ENCODE data around the gene PTPN5.

Gene PTPN5

DNA sequence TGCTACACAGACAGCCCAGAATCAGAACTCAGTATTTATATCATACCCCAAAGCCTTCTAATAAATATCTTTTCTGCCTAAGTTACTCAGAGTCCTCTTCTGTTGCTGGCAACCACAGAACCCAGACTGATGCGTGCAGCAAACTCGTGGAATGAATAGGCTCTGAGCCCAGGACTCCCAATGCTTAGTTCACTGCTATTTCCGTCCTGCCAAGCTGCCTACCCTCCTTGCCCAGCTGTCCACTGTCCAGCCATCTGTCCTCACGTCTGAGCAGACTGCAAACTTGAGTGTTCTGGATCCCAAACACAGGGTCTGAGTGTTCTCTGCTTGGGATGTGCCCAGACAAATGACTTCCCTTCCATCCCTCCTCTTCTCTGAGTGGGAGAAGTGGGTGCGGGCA, 19.4 kb downstream of the PTPN5 start:
- peak in 1 of 2 donors; percentile 44 for DNase-seq

- no peak for DNase-seq
These were observed 20.1 kb downstream of the PTPN5 start for GRCh38 chr11:18771266-18772035.

GRCh38 chr11:18770479-18771125, 21.0 kb downstream of the PTPN5 start:
- no peak for DNase-seq

GRCh38 chr11:18769802-18770456, 21.7 kb downstream of the PTPN5 start:
- DNase-seq = no peak

DNA sequence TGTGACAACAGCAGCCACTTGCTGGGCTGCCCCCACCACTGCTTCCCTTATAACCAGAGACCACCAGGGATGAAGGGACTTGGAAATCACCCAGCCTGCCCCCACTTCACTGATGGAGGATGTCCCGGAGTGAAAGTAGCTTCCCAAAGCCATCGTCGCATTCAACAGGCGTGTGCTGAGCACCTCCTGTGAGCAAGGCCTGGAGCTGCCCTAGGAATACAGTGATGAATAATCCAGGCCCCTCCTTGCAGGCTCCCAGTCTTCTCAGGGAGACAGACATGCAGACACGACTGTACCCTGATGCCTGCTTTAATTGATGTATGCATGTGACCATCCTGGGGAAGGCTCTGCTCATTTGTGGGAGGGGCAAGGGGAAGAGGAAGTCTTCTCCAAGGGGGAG, 22.6 kb downstream of the PTPN5 start:
- DNase-seq = no peak

- no peak for DNase-seq
These were observed 23.1 kb downstream of the PTPN5 start for GRCh38 chr11:18768472-18768901.

DNA sequence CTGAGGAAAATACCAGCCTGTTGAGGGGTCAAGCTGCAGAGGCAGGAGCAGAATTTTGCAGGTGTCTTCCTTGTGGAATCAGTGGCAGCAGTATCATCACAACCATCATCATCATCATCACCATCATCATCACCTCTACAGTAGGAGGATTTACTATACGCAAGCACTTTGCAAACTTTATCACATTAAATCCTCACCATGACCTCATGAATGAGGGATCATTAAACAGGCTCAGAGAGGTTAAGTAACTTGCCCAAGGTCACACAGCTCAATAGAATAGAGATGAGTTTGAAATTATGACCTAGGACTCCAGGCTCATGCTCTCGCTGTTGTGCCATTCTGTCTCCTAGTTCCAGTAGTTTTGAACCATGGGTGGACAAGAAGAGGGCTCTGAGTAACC, 25.6 kb downstream of the PTPN5 start:
- no peak for DNase-seq

DNA sequence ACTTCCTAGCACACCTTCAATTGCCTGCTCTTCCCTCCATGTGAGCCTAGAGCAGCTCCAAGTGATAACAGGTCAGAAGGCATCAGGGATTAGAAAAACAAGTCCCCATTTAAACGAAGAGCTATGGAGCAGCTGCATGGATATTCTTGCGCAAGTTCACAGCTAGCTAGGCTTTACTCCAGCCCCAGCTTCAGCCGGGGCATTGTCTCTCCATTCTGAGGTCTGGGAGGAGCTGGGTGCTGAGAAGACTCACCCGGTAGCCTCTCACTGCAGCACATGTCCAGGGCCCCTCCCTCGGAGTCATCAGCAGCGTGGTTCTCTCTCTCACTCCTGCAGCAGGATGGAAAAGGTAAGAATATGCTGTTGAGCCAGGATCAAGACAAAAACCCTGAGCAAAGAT, 26.0 kb downstream of the PTPN5 start:
- DNase-seq = no peak

- DNase-seq = no peak
These were observed 29.9 kb downstream of the PTPN5 start for GRCh38 chr11:18761741-18762140.

DNA sequence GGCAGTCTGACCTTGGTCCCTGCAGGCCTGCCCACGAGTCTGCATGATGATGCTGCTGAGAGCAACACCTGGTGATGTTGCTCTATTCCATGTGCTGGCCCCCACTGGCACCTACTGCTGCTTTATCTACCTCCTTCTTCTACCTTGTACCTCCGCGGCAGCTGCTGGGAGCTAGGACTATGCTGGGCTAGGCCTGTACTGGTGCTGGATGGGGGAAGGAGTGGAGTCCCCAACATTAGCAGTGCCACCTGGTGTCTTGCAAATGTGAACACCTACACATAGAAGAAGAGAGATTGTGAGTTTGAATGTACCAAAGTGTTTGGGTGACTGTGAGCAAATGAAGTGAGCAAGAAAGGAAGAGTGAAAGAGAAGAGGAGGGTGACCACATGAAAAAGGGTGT, 30.5 kb downstream of the PTPN5 start:
- DNase-seq = no peak

GRCh38 chr11:18757811-18758210, 33.8 kb downstream of the PTPN5 start:
- DNase-seq = no peak

GRCh38 chr11:18756889-18757288, 34.7 kb downstream of the PTPN5 start:
- no peak for DNase-seq

DNA sequence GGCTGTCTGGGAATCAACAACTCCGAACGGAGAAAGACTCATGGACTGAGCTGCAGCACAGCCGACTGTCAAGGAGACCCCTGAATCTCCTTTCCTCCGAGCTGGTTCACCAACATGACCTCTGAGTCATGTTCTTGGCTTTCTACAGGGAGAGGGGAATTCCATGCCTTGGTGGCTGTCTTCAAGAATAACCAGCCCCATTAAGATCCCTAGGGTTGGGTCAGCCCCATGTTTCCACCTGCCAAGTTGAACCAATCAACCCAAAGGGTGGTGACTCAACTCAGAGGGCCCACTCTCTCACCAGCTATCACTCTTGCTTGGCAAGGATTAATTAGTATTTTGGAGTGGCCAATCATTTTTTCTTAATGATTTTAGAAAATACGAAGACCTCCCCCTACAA, 37.3 kb downstream of the PTPN5 start:
- no peak for DNase-seq

GRCh38 chr11:18752502-18752901, 39.1 kb downstream of the PTPN5 start:
- DNase-seq = peak in 1 of 2 donors; percentile 53

DNA sequence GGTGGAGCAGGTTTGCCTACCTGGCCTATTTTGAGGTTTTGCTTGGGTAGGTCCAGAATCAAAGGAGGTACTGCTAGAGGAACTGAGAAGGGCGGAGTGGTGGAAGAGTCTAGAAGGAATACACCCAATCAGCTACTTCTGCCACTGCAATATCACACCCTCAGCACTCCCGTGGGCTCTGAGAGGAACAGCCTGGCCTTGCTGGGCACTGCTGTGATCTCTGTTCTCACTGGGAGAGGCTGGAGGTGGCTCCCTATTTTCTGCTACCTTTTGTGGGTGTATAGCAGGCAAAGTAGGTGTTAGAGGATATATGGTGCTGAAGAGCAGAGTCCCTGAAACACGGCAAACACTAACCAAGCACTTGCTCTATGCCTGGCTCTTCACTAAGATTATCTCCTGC, 40.7 kb downstream of the PTPN5 start:
- no peak for DNase-seq

DNA sequence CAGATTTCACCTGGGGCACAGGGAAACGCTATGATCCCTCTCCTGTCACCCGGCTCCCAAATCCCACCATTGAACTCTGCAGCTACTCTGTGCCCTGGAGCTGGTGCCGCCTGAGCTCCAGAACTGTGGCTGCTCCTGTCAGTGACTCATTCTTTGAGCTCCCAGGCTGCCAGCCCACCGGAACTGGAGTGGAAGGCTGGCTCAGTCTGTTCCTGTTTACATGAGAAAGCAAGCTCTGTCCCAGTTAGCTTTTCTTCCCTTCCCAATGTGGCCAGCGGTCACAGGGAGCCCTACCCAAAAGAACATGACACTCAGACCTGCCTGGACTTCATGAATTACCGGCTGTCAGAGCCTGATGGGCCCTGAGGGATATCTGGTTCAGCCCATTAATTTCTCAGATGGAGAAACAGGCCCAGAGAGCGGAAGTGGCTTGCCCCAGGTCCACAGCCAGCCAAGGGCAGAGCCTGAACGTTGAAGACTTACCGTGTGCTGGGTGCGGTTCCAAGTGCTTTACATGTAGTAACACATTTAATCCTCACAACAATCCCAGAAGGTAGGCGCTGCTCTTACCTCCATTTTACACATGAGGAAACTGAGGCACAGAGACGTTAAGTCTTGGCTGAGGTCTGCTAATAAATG, 41.8 kb downstream of the PTPN5 start:
- peak; percentile 26 to 66 for DNase-seq

- DNase-seq = no peak
These were observed 42.7 kb downstream of the PTPN5 start for GRCh38 chr11:18748766-18749365.

DNA sequence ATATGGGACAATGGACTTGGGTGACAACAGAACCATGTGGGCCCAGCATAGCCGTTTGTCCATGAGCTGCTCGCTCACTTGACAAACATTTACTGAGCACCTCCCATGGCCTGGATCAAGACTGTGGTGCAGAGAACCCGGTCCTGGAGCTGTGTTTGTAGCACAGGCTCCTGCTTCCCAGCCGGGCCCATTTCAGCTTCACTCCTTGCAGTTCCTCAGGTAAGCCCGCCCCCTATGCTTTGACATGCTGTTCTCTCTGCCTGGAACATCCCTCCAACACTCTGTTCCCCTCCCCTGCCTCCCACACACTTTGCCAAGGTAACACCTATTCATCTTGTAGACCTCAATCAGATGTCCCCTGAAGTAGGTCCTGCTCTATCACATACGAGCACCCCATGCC, 46.3 kb downstream of the PTPN5 start:
- no peak for DNase-seq

GRCh38 chr11:18743900-18744514, 47.6 kb downstream of the PTPN5 start:
- DNase-seq = no peak

DNA sequence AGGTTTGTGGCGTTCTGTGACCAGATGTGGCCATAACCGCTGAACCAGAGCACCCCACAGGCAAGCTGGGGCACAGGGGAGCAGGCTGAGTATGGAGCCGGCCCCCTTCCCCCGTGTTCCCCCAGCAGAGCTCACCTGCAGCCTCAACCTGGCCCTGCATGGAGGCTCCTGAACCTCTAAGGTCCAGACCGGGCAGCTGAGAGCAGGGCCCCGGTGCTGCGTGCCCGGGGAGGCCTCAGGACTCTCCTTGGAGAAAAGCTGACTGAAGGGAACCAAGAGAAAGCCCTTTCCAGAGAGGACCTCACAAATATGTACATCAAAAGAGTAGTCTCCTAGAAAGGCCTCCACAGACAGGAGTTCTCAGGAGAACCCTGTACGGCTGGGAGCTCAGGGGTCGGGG, 48.2 kb downstream of the PTPN5 start:
- DNase-seq = no peak

- no peak for DNase-seq
These were observed 49.8 kb downstream of the PTPN5 start for GRCh38 chr11:18741783-18742182.

DNA sequence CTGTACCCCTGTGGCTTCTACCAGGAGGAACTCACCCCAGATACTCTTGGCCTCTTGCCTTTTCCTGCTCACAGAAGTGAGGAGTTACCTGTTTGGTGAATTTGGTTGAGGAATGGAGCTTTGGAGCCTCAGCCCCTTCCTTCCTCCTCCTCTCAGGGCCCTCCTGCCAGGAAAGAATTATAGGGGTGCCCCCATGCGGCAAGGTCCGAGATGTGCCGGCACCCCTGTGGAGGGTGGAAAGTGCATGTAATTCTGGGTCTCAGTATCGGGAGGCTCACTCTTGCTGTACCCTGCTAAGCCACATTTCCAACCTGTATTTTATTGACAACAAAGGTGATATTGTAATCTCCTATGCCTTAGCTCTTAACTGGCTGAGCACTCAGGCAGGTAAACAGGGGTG, 51.9 kb downstream of the PTPN5 start:
- DNase-seq = no peak

- no peak for DNase-seq
These were observed 54.0 kb downstream of the PTPN5 start for GRCh38 chr11:18737642-18738041.
